ENCODE measurements around the gene TPRG1. TPM values are rescaled to one million over a fixed set of nuclear protein-coding genes. Genes with fewer than 3 reads are reported as not detected.

TPRG1 gene
- total and polyA plus RNA-seq, 7 donors, result 0.78 to 24.5 (median 9.9) TPM

- intact Hi-C loops (cut with DNase I), result no loop called here
- peak; percentile 81 to 90 (median 84) for ATAC-seq
- TF ChIP-seq, protein P1, sequence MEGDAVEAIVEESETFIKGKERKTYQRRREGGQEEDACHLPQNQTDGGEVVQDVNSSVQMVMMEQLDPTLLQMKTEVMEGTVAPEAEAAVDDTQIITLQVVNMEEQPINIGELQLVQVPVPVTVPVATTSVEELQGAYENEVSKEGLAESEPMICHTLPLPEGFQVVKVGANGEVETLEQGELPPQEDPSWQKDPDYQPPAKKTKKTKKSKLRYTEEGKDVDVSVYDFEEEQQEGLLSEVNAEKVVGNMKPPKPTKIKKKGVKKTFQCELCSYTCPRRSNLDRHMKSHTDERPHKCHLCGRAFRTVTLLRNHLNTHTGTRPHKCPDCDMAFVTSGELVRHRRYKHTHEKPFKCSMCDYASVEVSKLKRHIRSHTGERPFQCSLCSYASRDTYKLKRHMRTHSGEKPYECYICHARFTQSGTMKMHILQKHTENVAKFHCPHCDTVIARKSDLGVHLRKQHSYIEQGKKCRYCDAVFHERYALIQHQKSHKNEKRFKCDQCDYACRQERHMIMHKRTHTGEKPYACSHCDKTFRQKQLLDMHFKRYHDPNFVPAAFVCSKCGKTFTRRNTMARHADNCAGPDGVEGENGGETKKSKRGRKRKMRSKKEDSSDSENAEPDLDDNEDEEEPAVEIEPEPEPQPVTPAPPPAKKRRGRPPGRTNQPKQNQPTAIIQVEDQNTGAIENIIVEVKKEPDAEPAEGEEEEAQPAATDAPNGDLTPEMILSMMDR (IDR thresholded peaks at IDR 0.05), result no peak
- Histone ChIP-seq H3K4me3 (peak overlapping the region; percentile 19), H3K9me3 (no peaks in the 10 kb centered on the region), H3K27ac (peak overlapping the region; percentile 80), H3K4me1 (peaks cover 9% of the 10 kb centered on the region), H3K27me3 (ENCODE audit: insufficient read depth in 3 of 3, low read length in 2 of 3) (no peaks in the 10 kb centered on the region), H3K36me3 (ENCODE audit: insufficient read depth in 1 of 2, low read depth in 1 of 2) (peaks cover 0 to 53% of the 10 kb centered on the region in 2 donors)
- DNase-seq, result peak in 1 of 2 donors; percentile 34
- WGBS, 3 donors, result 51 to 68% (median 56%) methylated on average over 9 of the region's 9 CpGs
Measured at GRCh38 chr3:189132231-189132671, 39.5 kb upstream of the TPRG1 start.

GRCh38 chr3:189132839-189133238 is 38.9 kb upstream of the TPRG1 start:
- DNase-seq, result no peak
- 90 to 95% (median 92%) methylated on average over 2 of the region's 2 CpGs for WGBS, 3 donors
- H3K9me3 ChIP-seq, result no peaks in the 10 kb centered on the region
- intact Hi-C loops (cut with DNase I), result no loop called here
- ATAC-seq, result no peak
- H3K27me3 ChIP-seq (ENCODE audit: insufficient read depth in 3 of 3, low read length in 2 of 3), result no peaks in the 10 kb centered on the region
- H3K27ac ChIP-seq, result peak overlapping the region; percentile 80
- H3K4me3 ChIP-seq, result peak overlapping the region; percentile 19
- H3K36me3 ChIP-seq (ENCODE audit: insufficient read depth in 1 of 2, low read depth in 1 of 2), result peaks cover 0 to 52% of the 10 kb centered on the region in 2 donors
- H3K4me1 ChIP-seq, result peaks cover 9% of the 10 kb centered on the region
- TF ChIP-seq, protein P1 (IDR thresholded peaks at IDR 0.05), result no peak

- Histone ChIP-seq H3K36me3 (ENCODE audit: insufficient read depth in 1 of 2, low read depth in 1 of 2) (peaks cover 0 to 57% of the 10 kb centered on the region in 2 donors), H3K4me1 (peaks cover 9% of the 10 kb centered on the region), H3K27ac (peak overlapping the region; percentile 80), H3K9me3 (no peaks in the 10 kb centered on the region), H3K4me3 (no peak overlapping the region), H3K27me3 (ENCODE audit: insufficient read depth in 3 of 3, low read length in 2 of 3) (no peaks in the 10 kb centered on the region)
- TF ChIP-seq, protein P1 (IDR thresholded peaks at IDR 0.05), result no peak
- intact Hi-C loops (cut with DNase I), result no loop called here
- ATAC-seq (no peak), DNase-seq (no peak)
Measured at GRCh38 chr3:189133768-189134167, 38.0 kb upstream of the TPRG1 start.

DNA sequence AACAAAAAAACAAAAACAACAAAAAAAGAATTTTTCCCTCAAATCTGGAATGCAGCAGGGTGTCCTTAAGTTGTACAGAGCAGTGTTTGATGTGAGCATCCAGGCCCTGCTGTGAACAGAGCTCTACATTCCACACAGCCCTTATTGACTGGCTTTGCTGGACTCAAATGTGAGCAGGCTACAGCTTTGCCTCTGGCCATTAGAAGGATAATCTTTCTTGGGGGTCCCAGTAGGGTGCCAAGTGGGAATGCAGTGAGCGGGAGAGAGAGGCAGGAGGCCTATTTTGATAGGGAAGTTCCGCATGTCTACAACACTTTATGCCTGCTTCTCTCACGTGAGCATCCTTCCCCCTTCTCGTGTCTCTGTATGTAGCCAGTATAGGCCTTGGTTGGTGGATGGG is 34.4 kb upstream of the TPRG1 start:
- ATAC-seq (no peak), DNase-seq (no peak)
- WGBS, 3 donors, result 92 to 94% (median 93%) methylated on average over 4 of the region's 4 CpGs
- H3K9me3 ChIP-seq, result no peaks in the 10 kb centered on the region
- no peaks in the 10 kb centered on the region for H3K27me3 ChIP-seq (ENCODE audit: insufficient read depth in 3 of 3, low read length in 2 of 3)
- no peak overlapping the region for H3K4me3 ChIP-seq
- TF ChIP-seq, protein P1 (IDR thresholded peaks at IDR 0.05), result no peak
- intact Hi-C loops (cut with DNase I), result no loop called here
- H3K4me1 ChIP-seq, result peaks cover 2% of the 10 kb centered on the region
- no peak overlapping the region for H3K27ac ChIP-seq
- H3K36me3 ChIP-seq (ENCODE audit: insufficient read depth in 1 of 2, low read depth in 1 of 2), result peaks cover 0 to 74% of the 10 kb centered on the region in 2 donors
